GM12878 (cell line): ENCODE results near the gene TERF2IP. TPM values are rescaled to one million over a fixed set of nuclear protein-coding genes. Genes with fewer than 3 reads are reported as not detected.

Experiments used
- DPF2 ChIP-seq: fragments of 450-650 bp; IDR thresholded peaks from 2 replicates; pipeline ENCODE4 v1.6.1; 2017; ENCODE audit warnings: mild to moderate bottlenecking
- EGR1 ChIP-seq, 2 experiments: IDR thresholded peaks; 1 replicate in 1 of 2; 2 replicates in 1 of 2; pipeline ENCODE4 v1.6.1; 2011 to 2012; ENCODE audit warnings: low read depth in 2 of 2, low read length in 2 of 2, borderline replicate concordance in 1 of 2, mild to moderate bottlenecking in 1 of 2, moderate library complexity in 1 of 2
- JUND ChIP-seq: IDR thresholded peaks from 2 replicates; pipeline ENCODE4 v1.6.1; 2012; ENCODE audit warnings: low read depth, mild to moderate bottlenecking, low read length, improper control_type of control experiment, moderate library complexity
- MEF2A ChIP-seq: IDR thresholded peaks from 2 replicates; pipeline ENCODE4 v1.6.1; 2011; ENCODE audit warnings: low read depth, mild to moderate bottlenecking, low read length, moderate library complexity; ENCODE audit not compliant: insufficient read depth
- PAX5 ChIP-seq: IDR thresholded peaks from 2 replicates; pipeline ENCODE4 v1.6.1; 2011; ENCODE audit warnings: low read depth, low read length, borderline replicate concordance
- POLR2AphosphoS2 ChIP-seq: IDR thresholded peaks from 2 replicates; pipeline ENCODE4 v1.6.1; 2011; ENCODE audit warnings: low read depth, mild to moderate bottlenecking, low read length, improper control_type of control experiment, moderate library complexity
- RCOR1 ChIP-seq: conservative IDR thresholded peaks from 2 replicates; pipeline ENCODE4 v1.6.1; 2012; ENCODE audit warnings: low read depth, low read length, improper control_type of control experiment
- STAT3 ChIP-seq: IDR thresholded peaks from 2 replicates; pipeline ENCODE4 v1.6.1; 2011; ENCODE audit warnings: low read depth, low read length, improper control_type of control experiment
- YY1 ChIP-seq: IDR thresholded peaks from 2 replicates; pipeline ENCODE4 v1.6.1; 2011; ENCODE audit warnings: low read depth, mild to moderate bottlenecking, low read length
- polyA plus RNA-seq, 11 experiments: library from polyadenylated mRNA; depleted of rRNA in 4 of 11; unstranded in 6 of 11; stranded (reverse) in 5 of 11; fragments of >200 nt; fragmentation: Nextera tagmentation in 4 of 11; fragmentation: Illumina TruSeq in 1 of 11; extraction: Ambion mirVana in 4 of 11; extraction: Trizol in 1 of 11; gene quantifications; 1 replicate in 1 of 11; 2 replicates in 10 of 11; pipeline versions ENCODE4 v1.2.1 to v1.2.3, GENCODE V29; 2011 to 2016; ENCODE audit warnings: inconsistent platforms in 2 of 11, missing spikeins in 2 of 11, low read depth in 1 of 11
- total RNA-seq, 4 experiments: library from RNA; depleted of rRNA in 3 of 4; stranded (reverse); fragments of >200 nt in 3 of 4; fragmentation: Illumina TruSeq in 1 of 4; extraction: Trizol in 1 of 4; gene quantifications; 2 replicates each; pipeline versions ENCODE4 v1.2.1 to v1.2.3, GENCODE V29; 2013 to 2021
- TF ChIP-seq, protein P1 (sequence below): fragments of 450-650 bp; IDR thresholded peaks from 2 replicates; pipeline ENCODE4 v1.6.1; 2017; ENCODE audit warnings: antibody characterized with exemption, mild to moderate bottlenecking, moderate library complexity
- TF ChIP-seq, protein P2 (sequence below): fragments of 450-650 bp; formaldehyde crosslinking; IDR thresholded peaks from 2 replicates; pipeline ENCODE4 v1.5.0; 2022; ENCODE audit warnings: mild to moderate bottlenecking, missing genetic modification characterization
- TF ChIP-seq, protein P3 (sequence below): IDR thresholded peaks from 2 replicates; pipeline ENCODE4 v1.6.1; 2012; ENCODE audit warnings: low read length, inconsistent platforms
- TF ChIP-seq, protein P4 (sequence below): fragments of 450-650 bp; formaldehyde crosslinking; IDR thresholded peaks from 2 replicates; pipeline ENCODE4 v1.4.0; 2022; ENCODE audit warnings: mild to moderate bottlenecking, moderate library complexity
- TF ChIP-seq, protein P5 (sequence below): fragments of 450-650 bp; IDR thresholded peaks from 2 replicates; pipeline ENCODE4 v1.6.1; 2016; ENCODE audit warnings: mild to moderate bottlenecking
- TF ChIP-seq, protein P6 (sequence below): fragments of 450-650 bp; IDR thresholded peaks from 2 replicates; pipeline ENCODE4 v1.6.1; 2014; ENCODE audit warnings: mild to moderate bottlenecking

TERF2IP gene
- total and polyA plus RNA-seq, 10 of the 15 experiments (the other 5 are each of a cell fraction or from before 2014, with no cell fraction given), result 19.6 to 93.1 (median 54.4) TPM

DNA sequence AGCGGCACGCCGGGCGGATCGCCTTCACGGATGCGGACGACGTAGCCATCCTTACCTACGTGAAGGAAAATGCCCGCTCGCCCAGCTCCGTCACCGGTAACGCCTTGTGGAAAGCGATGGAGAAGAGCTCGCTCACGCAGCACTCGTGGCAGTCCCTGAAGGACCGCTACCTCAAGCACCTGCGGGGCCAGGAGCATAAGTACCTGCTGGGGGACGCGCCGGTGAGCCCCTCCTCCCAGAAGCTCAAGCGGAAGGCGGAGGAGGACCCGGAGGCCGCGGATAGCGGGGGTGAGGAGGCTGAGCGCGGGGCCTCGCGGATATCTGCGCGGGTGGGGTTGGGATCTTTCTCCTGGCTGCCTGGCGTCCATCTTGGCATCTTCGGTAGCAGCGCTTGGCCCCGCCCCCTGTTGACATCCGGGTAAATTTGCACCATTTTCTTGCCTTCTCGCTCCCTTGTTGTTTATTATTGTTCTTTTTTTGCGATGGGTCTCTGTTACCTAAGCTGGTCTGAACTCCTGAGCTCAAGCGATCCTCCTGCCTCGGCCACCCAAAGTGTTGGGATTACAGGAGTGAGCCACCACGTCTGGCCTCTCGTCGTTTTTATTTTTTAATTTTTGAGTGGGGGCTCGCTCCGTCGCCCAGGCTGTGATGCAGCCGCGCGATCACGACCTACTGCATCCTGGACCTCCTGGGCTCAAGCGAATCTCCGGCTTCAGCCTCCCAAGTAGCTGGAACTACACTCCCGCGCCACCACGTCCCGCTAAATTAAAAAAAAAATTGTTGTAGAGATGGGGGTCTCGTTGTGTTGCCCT, 898 bp downstream of the TERF2IP start (continued):
- TF ChIP-seq, protein P1, sequence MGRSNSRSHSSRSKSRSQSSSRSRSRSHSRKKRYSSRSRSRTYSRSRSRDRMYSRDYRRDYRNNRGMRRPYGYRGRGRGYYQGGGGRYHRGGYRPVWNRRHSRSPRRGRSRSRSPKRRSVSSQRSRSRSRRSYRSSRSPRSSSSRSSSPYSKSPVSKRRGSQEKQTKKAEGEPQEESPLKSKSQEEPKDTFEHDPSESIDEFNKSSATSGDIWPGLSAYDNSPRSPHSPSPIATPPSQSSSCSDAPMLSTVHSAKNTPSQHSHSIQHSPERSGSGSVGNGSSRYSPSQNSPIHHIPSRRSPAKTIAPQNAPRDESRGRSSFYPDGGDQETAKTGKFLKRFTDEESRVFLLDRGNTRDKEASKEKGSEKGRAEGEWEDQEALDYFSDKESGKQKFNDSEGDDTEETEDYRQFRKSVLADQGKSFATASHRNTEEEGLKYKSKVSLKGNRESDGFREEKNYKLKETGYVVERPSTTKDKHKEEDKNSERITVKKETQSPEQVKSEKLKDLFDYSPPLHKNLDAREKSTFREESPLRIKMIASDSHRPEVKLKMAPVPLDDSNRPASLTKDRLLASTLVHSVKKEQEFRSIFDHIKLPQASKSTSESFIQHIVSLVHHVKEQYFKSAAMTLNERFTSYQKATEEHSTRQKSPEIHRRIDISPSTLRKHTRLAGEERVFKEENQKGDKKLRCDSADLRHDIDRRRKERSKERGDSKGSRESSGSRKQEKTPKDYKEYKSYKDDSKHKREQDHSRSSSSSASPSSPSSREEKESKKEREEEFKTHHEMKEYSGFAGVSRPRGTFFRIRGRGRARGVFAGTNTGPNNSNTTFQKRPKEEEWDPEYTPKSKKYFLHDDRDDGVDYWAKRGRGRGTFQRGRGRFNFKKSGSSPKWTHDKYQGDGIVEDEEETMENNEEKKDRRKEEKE, result no peak
- TF ChIP-seq RCOR1 (no peak), DPF2 (0 out of 2 replicates have a peak, but pooled peaks have one; percentile 2), YY1 (peak; percentile 95), EGR1 (IDR thresholded peaks at IDR 0.05; ENCODE audit: borderline replicate concordance in 1 of 2, low read depth in 2 of 2, low read length in 2 of 2) (0 out of 3 replicates have a peak, but pooled peaks of 1 of the 2 experiments have one; percentile 7), POLR2AphosphoS2 (no peak), JUND (no peak), MEF2A (no peak), STAT3 (no peak), PAX5 (no peak)
- TF ChIP-seq, protein P2, sequence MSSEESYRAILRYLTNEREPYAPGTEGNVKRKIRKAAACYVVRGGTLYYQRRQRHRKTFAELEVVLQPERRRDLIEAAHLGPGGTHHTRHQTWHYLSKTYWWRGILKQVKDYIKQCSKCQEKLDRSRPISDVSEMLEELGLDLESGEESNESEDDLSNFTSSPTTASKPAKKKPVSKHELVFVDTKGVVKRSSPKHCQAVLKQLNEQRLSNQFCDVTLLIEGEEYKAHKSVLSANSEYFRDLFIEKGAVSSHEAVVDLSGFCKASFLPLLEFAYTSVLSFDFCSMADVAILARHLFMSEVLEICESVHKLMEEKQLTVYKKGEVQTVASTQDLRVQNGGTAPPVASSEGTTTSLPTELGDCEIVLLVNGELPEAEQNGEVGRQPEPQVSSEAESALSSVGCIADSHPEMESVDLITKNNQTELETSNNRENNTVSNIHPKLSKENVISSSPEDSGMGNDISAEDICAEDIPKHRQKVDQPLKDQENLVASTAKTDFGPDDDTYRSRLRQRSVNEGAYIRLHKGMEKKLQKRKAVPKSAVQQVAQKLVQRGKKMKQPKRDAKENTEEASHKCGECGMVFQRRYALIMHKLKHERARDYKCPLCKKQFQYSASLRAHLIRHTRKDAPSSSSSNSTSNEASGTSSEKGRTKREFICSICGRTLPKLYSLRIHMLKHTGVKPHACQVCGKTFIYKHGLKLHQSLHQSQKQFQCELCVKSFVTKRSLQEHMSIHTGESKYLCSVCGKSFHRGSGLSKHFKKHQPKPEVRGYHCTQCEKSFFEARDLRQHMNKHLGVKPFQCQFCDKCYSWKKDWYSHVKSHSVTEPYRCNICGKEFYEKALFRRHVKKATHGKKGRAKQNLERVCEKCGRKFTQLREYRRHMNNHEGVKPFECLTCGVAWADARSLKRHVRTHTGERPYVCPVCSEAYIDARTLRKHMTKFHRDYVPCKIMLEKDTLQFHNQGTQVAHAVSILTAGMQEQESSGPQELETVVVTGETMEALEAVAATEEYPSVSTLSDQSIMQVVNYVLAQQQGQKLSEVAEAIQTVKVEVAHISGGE (CRISPR knock-in tag), result no peak
- TF ChIP-seq, protein P3, sequence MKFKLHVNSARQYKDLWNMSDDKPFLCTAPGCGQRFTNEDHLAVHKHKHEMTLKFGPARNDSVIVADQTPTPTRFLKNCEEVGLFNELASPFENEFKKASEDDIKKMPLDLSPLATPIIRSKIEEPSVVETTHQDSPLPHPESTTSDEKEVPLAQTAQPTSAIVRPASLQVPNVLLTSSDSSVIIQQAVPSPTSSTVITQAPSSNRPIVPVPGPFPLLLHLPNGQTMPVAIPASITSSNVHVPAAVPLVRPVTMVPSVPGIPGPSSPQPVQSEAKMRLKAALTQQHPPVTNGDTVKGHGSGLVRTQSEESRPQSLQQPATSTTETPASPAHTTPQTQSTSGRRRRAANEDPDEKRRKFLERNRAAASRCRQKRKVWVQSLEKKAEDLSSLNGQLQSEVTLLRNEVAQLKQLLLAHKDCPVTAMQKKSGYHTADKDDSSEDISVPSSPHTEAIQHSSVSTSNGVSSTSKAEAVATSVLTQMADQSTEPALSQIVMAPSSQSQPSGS, result no peak
- TF ChIP-seq, protein P4, sequence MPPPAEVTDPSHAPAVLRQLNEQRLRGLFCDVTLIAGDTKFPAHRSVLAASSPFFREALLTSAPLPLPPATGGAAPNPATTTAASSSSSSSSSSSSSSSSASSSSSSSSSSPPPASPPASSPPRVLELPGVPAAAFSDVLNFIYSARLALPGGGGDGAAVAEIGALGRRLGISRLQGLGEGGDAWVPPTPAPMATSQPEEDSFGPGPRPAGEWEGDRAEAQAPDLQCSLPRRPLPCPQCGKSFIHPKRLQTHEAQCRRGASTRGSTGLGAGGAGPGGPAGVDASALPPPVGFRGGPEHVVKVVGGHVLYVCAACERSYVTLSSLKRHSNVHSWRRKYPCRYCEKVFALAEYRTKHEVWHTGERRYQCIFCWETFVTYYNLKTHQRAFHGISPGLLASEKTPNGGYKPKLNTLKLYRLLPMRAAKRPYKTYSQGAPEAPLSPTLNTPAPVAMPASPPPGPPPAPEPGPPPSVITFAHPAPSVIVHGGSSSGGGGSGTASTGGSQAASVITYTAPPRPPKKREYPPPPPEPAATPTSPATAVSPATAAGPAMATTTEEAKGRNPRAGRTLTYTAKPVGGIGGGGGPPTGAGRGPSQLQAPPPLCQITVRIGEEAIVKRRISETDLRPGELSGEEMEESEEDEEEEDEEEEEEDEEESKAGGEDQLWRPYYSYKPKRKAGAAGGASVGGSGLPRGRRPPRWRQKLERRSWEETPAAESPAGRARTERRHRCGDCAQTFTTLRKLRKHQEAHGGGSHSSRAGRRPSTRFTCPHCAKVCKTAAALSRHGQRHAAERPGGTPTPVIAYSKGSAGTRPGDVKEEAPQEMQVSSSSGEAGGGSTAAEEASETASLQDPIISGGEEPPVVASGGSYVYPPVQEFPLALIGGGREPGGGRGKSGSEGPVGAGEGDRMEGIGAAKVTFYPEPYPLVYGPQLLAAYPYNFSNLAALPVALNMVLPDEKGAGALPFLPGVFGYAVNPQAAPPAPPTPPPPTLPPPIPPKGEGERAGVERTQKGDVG, result no peak
- TF ChIP-seq, protein P5, sequence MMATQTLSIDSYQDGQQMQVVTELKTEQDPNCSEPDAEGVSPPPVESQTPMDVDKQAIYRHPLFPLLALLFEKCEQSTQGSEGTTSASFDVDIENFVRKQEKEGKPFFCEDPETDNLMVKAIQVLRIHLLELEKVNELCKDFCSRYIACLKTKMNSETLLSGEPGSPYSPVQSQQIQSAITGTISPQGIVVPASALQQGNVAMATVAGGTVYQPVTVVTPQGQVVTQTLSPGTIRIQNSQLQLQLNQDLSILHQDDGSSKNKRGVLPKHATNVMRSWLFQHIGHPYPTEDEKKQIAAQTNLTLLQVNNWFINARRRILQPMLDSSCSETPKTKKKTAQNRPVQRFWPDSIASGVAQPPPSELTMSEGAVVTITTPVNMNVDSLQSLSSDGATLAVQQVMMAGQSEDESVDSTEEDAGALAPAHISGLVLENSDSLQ, result peak; percentile 35; the same call in 1 of the 2 replicates
- TF ChIP-seq, protein P6, sequence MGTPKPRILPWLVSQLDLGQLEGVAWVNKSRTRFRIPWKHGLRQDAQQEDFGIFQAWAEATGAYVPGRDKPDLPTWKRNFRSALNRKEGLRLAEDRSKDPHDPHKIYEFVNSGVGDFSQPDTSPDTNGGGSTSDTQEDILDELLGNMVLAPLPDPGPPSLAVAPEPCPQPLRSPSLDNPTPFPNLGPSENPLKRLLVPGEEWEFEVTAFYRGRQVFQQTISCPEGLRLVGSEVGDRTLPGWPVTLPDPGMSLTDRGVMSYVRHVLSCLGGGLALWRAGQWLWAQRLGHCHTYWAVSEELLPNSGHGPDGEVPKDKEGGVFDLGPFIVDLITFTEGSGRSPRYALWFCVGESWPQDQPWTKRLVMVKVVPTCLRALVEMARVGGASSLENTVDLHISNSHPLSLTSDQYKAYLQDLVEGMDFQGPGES, result no peak
